MCF 10A (cell line): ENCODE data around the gene PARD3. TPM values are rescaled to one million over a fixed set of nuclear protein-coding genes. Genes with fewer than 3 reads are reported as not detected.

ENCODE experiments used
- BruUV-seq: library from RNA; stranded (reverse); fragments of 400-500 nt; replicated peaks from 2 replicates; lab custom pipeline; 2021; lab: Mats Ljungman, UMichigan
- CTCF ChIA-PET: fragments of 300-600 bp; sonication (Branson Sonifier 250); formaldehyde crosslinking; extraction: SDS; loops from one replicate; lab custom pipeline; 2021; ENCODE audit warnings: antibody characterized with exemption, inconsistent platforms; lab: Yijun Ruan, JAX
- POLR2A ChIA-PET: fragments of 300-600, 350-650 bp; sonication (Branson Sonifier 250); formaldehyde crosslinking; extraction: SDS; loops from one replicate; lab custom pipeline; 2020; ENCODE audit warnings: antibody characterized with exemption, inconsistent platforms; lab: Yijun Ruan, JAX
- DNase-seq: peaks from one replicate; pipeline ENCODE4 v3.0.0-alpha.2; 2018; ENCODE audit not compliant: unreplicated experiment
- H3K27ac Mint-ChIP-seq: one replicate; pipeline ENCODE4 v1.8.0; 2022; ENCODE audit warnings: mild to moderate bottlenecking, low read depth, mixed read lengths; ENCODE audit not compliant: unreplicated experiment
- H3K27me3 Mint-ChIP-seq: one replicate; pipeline ENCODE4 v1.8.0; 2022; ENCODE audit warnings: mixed read lengths; ENCODE audit not compliant: insufficient read depth, unreplicated experiment
- H3K36me3 Mint-ChIP-seq: one replicate; pipeline ENCODE4 v1.8.0; 2022; ENCODE audit warnings: mild to moderate bottlenecking, moderate library complexity, mixed read lengths; ENCODE audit not compliant: insufficient read depth, unreplicated experiment
- H3K4me1 Mint-ChIP-seq: one replicate; pipeline ENCODE4 v1.8.0; 2022; ENCODE audit warnings: mixed read lengths; ENCODE audit not compliant: insufficient read depth, unreplicated experiment
- H3K4me3 Mint-ChIP-seq: one replicate; pipeline ENCODE4 v1.8.0; 2022; ENCODE audit warnings: mild to moderate bottlenecking, moderate library complexity, mixed read lengths; ENCODE audit not compliant: unreplicated experiment
- H3K9me3 Mint-ChIP-seq: one replicate; pipeline ENCODE4 v1.8.0; 2022; ENCODE audit warnings: mixed read lengths; ENCODE audit not compliant: unreplicated experiment
- CTCF ChIP-seq: fragments of 200-600 bp; IDR thresholded peaks from one replicate; pipeline ENCODE4 v1.8.0; 2022; ENCODE audit warnings: antibody characterized with exemption, mild to moderate bottlenecking; ENCODE audit not compliant: unreplicated experiment
- intact Hi-C: fragments of 100-400 bp; cut with micrococcal nuclease; formaldehyde crosslinking; loops from 2 replicates; pipeline ENCODE4 v1.14.1; 2022
- total RNA-seq: library from RNA; stranded (reverse); gene quantifications from 2 replicates; pipeline ENCODE4 v1.2.3, GENCODE V29; 2022

Gene PARD3
- total RNA-seq, 1 experiment from 2014 or later, result 70.0 TPM

DNA sequence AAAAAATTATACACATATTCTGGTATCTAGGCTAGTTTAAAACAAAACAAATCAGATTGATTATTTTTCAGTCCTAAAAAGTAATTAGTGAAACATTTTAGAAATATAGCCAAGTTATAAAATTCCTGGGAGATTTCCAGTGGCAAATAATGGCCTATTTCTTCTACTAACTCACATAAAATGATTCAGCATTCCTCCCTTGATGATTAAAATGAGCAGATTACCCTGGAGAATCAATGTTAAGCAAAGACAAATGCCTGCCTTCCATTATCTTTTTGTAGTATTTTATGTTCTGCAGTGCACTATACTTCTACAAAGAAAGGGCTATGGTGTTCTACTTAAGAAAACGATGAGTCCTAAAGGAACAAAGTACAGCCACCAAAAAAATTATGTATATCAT lies 53.6 kb downstream of the PARD3 start:
- ChIA-PET POLR2A (interaction anchor here (0.6 kb wide), 1 partner anchor 14 kb away, joined by 3 read pairs; no protein-coding TSS in a partner anchor), CTCF (no interaction called here)
- BruUV-seq, result no TSS peak

GRCh38 chr10:34760606-34761005 lies 54.5 kb downstream of the PARD3 start:
- peaks cover 40% of the 10 kb centered on the region for H3K4me1 Mint-ChIP-seq
- H3K9me3 Mint-ChIP-seq, result no peaks in the 10 kb centered on the region
- intact Hi-C loops, result no loop called here
- no TSS peak for BruUV-seq
- no peaks in the 10 kb centered on the region for H3K27me3 Mint-ChIP-seq
- no peak for TF ChIP-seq CTCF
- H3K36me3 Mint-ChIP-seq, result peaks cover 16% of the 10 kb centered on the region
- ChIA-PET CTCF (no interaction called here), POLR2A (interaction anchor here (2.1 kb wide), 1 partner anchor 36 kb away, joined by 9 read pairs; no protein-coding TSS in a partner anchor)
- H3K27ac Mint-ChIP-seq, result peak overlapping the region; percentile 79
- no peak overlapping the region for H3K4me3 Mint-ChIP-seq
- peak; percentile 81 for DNase-seq

More for the DNA sequence above, 53.6 kb downstream of the PARD3 start:
- H3K4me3 Mint-ChIP-seq, result no peak overlapping the region
- H3K27me3 Mint-ChIP-seq, result no peaks in the 10 kb centered on the region
- peaks cover 16% of the 10 kb centered on the region for H3K36me3 Mint-ChIP-seq
- no peak for TF ChIP-seq CTCF
- H3K9me3 Mint-ChIP-seq, result no peaks in the 10 kb centered on the region
- no peak for DNase-seq
- H3K27ac Mint-ChIP-seq, result peak overlapping the region; percentile 79
- H3K4me1 Mint-ChIP-seq, result peaks cover 48% of the 10 kb centered on the region
- intact Hi-C loops, result no loop called here

DNA sequence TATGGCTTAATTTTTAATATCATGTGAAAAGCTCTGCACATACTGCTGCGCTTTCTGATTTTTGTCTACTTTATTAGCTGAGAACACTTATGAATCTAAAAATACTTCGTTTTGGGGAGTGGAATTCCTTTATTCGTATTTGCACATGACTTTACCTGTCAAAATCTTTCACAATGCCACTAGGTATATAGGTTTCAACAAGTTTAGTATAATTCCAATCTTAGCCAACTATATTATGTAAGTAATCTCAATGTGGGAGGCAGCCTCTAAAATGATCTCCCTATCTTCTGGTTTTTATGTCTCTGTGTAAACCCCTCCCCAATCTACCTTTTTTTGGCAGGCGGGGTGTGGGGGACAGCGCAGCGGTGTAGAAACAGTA lies 55.3 kb downstream of the PARD3 start:
- H3K9me3 Mint-ChIP-seq, result no peaks in the 10 kb centered on the region
- peaks cover 16% of the 10 kb centered on the region for H3K36me3 Mint-ChIP-seq
- peaks cover 36% of the 10 kb centered on the region for H3K4me1 Mint-ChIP-seq
- H3K27me3 Mint-ChIP-seq, result no peaks in the 10 kb centered on the region
- no peak for DNase-seq
- ChIA-PET POLR2A (interaction anchor here (2.1 kb wide), 1 partner anchor 36 kb away, joined by 9 read pairs; no protein-coding TSS in a partner anchor), CTCF (interaction anchor here (0.6 kb wide), 1 partner anchor 50 kb away, joined by 3 read pairs; no protein-coding TSS in a partner anchor)
- TF ChIP-seq CTCF, result no peak
- no peak overlapping the region for H3K4me3 Mint-ChIP-seq
- BruUV-seq, result no TSS peak
- intact Hi-C loops, result no loop called here
- peak overlapping the region; percentile 89 for H3K27ac Mint-ChIP-seq

- intact Hi-C loops, result no loop called here
- Mint-ChIP-seq H3K36me3 (peaks cover 13% of the 10 kb centered on the region), H3K27ac (peak overlapping the region; percentile 89), H3K4me3 (no peak overlapping the region), H3K4me1 (peaks cover 36% of the 10 kb centered on the region), H3K27me3 (no peaks in the 10 kb centered on the region), H3K9me3 (no peaks in the 10 kb centered on the region)
- ChIA-PET POLR2A (interaction anchor here (1.0 to 2.1 kb wide), 2 partner anchors 35 to 43 kb away, joined by 4 to 9 read pairs; no protein-coding TSS in a partner anchor), CTCF (interaction anchor here (0.6 to 0.8 kb wide), 2 partner anchors 51 to 94 kb away, joined by 3 read pairs; no protein-coding TSS in a partner anchor)
- DNase-seq, result no peak
- no peak for TF ChIP-seq CTCF
- no TSS peak for BruUV-seq
Observed at GRCh38 chr10:34759161-34759836, 55.8 kb downstream of the PARD3 start.
